Right lobe of liver (tissue), 6 donors: ENCODE results near the gene TNRC6C. TPM values are rescaled to one million over a fixed set of nuclear protein-coding genes. Genes with fewer than 3 reads are reported as not detected.

Experiments used
- ATAC-seq, 4 donors: fragments of 200-7000 bp; cut with Tn5 transposase; one replicate each; pipeline ENCODE4 v1.9.1; 2020; ENCODE audit warnings: mild to moderate bottlenecking in 4 of 4, moderate library complexity in 4 of 4
- DNase-seq, 3 donors: peaks; one replicate each; pipeline ENCODE4 v3.0.0-alpha.2; 2020
- H3K27ac ChIP-seq, 3 donors: fragments of 200-600 bp; one replicate each; pipeline ENCODE4 v1.8.0; 2022
- H3K27me3 ChIP-seq, 2 donors: fragments of 200-600 bp; one replicate each; pipeline ENCODE4 v1.8.0; 2022
- H3K36me3 ChIP-seq, 4 donors: fragments of 200-600 bp; sonication (generic) in 1 of 4; one replicate each; pipeline versions ENCODE4 v1.5.1 to v1.8.0; 2017 to 2022; ENCODE audit warnings: control low read depth in 1 of 4
- H3K4me1 ChIP-seq, 4 donors: fragments of 200-600 bp; sonication (generic) in 1 of 4; one replicate each; pipeline versions ENCODE4 v1.5.1 to v1.8.0; 2017 to 2022; ENCODE audit warnings: control low read depth in 1 of 4
- H3K4me3 ChIP-seq, 3 donors: fragments of 200-600 bp; one replicate each; pipeline ENCODE4 v1.8.0; 2022
- H3K9me3 ChIP-seq, 4 donors: fragments of 200-600 bp; sonication (generic) in 1 of 4; one replicate each; pipeline versions ENCODE4 v1.5.1 to v1.8.0; 2017 to 2022; ENCODE audit warnings: control low read depth in 1 of 4
- POLR2A ChIP-seq: fragments of 450-650 bp; IDR thresholded peaks from one replicate; pipeline ENCODE4 v1.6.1; 2017; ENCODE audit warnings: antibody characterized with exemption, mild to moderate bottlenecking
- WGBS: methylation state at CpG from one replicate; pipeline ENCODE4 v1.1.6; 2018; ENCODE audit warnings: low coverage, low lambda C conversion rate; ENCODE audit not compliant: insufficient coverage; ENCODE audit errors: missing lambda C conversion rate; 5-methylcytosine and 5-hydroxymethylcytosine counted together
- intact Hi-C, 2 donors: fragments of 100-400 bp; cut with DNase I; formaldehyde crosslinking; loops; one replicate each; pipeline versions ENCODE4 v1.11.2 to v1.14.1; 2022
- total RNA-seq, 6 experiments: library from RNA; depleted of rRNA in 2 of 6; stranded (reverse); fragments of >200 nt in 2 of 6; fragmentation: NEBNext Ultra II Directional in 3 of 6; extraction: Animal tissue kit (Norgen Biotek cat#: 25700) in 3 of 6; gene quantifications; one replicate each; pipeline versions ENCODE4 v1.1.0 to v1.2.4, GENCODE V29; 2016 to 2023
- TF ChIP-seq, protein P1 (sequence below), 4 donors: fragments of 200-600 bp in 3 of 4; fragments of 450-650 bp in 1 of 4; IDR thresholded peaks; one replicate each; pipeline versions ENCODE4 v1.5.1 to v1.8.0; 2016 to 2022; ENCODE audit warnings: antibody characterized with exemption in 4 of 4, mild to moderate bottlenecking in 2 of 4
- donor health status: DM: no; HTN: yes; CAD: no.
- donor health status: DM: no; HTN: no; CAD: no.
- donor health status: DM: no; HTN: no; CAD: no.
- donor health status: DM: no; HTN: yes; CAD: no.
- donor health status: DM: no; HTN: yes; CAD: no.

The TNRC6C gene
- total RNA-seq, 6 experiments from 2014 or later, result 1.9 to 10.6 (median 7.7) TPM

DNA sequence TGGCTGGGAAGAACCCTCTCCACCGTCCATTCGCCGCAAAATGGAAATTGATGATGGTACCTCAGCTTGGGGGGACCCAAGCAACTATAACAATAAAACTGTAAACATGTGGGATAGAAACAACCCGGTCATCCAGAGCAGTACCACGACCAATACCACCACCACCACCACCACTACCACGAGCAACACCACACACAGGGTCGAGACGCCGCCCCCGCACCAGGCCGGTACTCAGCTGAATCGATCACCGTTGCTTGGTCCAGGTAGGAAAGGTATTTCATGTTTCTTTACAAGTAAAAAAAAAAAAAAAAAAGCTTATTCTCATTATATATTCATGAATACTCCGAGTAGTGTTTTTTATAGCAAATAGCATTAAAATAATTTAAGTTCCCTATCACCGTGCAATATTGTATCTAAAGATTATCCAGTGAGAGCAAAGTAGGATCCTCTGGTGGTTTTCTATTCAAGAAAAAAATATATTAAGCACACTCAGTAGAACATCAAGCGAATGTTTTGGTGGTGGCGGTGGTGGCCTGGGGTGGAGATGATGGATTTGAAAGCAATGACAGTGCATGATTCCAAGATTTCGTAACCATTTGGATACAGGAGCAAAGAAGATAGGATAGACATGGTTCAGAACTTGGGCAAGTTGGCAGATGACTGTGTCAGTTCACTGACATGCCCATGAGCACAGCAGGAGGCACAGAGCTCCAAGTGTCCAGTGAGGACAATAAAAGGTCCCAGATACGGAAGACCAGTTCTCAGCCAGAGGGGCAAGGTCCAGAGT is 92.9 kb downstream of the TNRC6C start:
- TF ChIP-seq, protein P1, sequence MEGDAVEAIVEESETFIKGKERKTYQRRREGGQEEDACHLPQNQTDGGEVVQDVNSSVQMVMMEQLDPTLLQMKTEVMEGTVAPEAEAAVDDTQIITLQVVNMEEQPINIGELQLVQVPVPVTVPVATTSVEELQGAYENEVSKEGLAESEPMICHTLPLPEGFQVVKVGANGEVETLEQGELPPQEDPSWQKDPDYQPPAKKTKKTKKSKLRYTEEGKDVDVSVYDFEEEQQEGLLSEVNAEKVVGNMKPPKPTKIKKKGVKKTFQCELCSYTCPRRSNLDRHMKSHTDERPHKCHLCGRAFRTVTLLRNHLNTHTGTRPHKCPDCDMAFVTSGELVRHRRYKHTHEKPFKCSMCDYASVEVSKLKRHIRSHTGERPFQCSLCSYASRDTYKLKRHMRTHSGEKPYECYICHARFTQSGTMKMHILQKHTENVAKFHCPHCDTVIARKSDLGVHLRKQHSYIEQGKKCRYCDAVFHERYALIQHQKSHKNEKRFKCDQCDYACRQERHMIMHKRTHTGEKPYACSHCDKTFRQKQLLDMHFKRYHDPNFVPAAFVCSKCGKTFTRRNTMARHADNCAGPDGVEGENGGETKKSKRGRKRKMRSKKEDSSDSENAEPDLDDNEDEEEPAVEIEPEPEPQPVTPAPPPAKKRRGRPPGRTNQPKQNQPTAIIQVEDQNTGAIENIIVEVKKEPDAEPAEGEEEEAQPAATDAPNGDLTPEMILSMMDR (IDR thresholded peaks at IDR 0.05), result no peak
- no peak for TF ChIP-seq POLR2A
- Histone ChIP-seq H3K9me3 (no peaks in the 10 kb centered on the region), H3K27me3 (no peaks in the 10 kb centered on the region), H3K27ac (no peak overlapping the region), H3K4me3 (no peak overlapping the region), H3K4me1 (no peaks in the 10 kb centered on the region), H3K36me3 (peaks cover 0 to 17% (median 10%) of the 10 kb centered on the region in 4 donors)
- intact Hi-C loops, result no loop called here
- no peak for ATAC-seq
- 83% methylated on average over 9 of the region's 19 CpGs for WGBS
- DNase-seq, result no peak

DNA sequence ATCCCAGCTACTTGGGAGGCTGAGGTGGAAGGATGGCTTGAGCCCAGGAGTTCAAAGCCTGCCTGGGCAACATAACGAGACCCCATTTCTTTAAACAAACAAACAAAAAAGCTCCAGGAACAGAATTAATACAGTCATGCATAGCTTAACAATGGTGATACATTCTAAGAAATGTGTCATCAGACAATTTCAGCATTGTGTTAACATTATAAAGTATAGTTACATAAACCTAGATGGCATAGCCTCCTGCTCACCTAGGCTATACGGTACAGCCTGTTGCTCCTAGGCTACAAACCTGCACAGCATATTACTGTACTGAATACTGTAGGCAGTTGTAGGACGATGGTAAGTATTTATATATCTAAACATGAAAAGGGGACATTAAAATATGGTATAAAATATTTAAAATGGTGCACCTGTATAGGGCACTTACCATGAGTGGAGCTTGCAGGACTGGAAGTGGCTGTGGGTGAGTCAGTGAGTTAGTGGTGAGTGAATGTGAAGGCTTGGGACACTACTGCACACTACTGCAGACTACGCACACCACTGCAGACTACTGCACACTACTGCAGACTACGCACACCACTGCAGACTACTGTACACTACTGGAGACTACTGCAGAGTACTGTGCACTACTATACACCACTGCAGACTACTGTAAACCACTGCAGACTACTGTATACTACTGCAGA is 95.4 kb downstream of the TNRC6C start:
- WGBS, result 70% methylated on average over 3 of the region's 5 CpGs
- DNase-seq (no peak), ATAC-seq (no peak)
- H3K9me3 ChIP-seq, result no peaks in the 10 kb centered on the region
- no peak overlapping the region for H3K27ac ChIP-seq
- H3K4me1 ChIP-seq, result no peaks in the 10 kb centered on the region
- no peak overlapping the region for H3K4me3 ChIP-seq
- peaks cover 0 to 15% (median 8%) of the 10 kb centered on the region in 4 donors for H3K36me3 ChIP-seq
- TF ChIP-seq, protein P1 (IDR thresholded peaks at IDR 0.05), result no peak
- no peak for TF ChIP-seq POLR2A
- no peaks in the 10 kb centered on the region for H3K27me3 ChIP-seq
- intact Hi-C loops, result no loop called here

DNA sequence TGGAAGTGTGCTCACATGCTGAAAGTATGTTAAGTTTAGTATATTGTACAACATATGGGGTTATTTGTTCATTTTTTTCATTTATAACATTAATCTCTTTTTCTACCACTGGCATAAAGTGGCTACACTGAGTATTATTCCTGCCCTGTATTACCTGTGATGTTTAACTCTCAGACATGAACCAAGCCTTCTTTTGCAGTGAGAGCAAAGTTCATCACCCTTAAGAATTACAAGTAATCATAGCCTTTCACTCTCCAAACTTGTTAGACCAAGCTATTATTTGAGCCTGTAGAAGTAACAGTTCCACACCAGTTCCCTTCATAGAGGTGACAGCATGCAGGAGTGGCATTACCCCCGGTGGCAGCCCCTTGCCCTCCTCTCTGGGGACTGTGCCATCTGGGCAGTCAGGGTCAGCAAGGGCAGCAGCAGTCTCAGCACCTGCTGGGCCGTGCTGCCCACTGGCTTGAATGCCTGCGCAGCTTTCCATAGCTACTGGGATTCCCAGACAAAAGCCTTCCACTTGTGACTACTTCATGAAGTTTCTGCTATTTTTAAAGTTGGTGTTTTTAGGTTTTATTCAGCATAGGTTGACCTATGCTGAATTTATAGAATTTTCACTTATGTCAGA is 98.7 kb downstream of the TNRC6C start:
- Histone ChIP-seq H3K27me3 (no peaks in the 10 kb centered on the region), H3K36me3 (no peaks in the 10 kb centered on the region), H3K4me1 (no peaks in the 10 kb centered on the region), H3K9me3 (no peaks in the 10 kb centered on the region), H3K27ac (no peak overlapping the region), H3K4me3 (no peak overlapping the region)
- intact Hi-C loops, result no loop called here
- no CpG with 5 or more reads among the region's 3 CpGs for WGBS
- TF ChIP-seq, protein P1 (IDR thresholded peaks at IDR 0.05), result no peak
- no peak for TF ChIP-seq POLR2A
- no peak for DNase-seq
- no peak for ATAC-seq

DNA sequence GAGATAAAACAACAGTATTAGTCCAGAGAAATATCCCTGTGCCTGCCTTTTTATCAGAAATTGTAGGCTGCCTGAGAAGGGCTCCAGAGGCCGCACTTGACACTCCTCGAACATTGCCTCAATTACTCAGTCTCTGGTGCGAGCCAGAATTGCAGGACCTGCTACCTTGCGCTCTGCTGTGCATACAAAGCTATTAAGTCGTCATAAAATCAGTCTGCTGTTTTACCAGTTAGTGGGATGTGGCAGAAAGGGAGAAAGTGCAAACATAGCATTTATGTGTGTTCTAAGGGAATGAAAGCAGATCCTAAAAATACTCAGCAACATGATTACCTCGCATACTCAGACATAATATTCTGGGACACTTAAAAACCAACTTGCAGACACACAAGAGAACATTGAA is 99.5 kb downstream of the TNRC6C start:
- no peaks in the 10 kb centered on the region for H3K36me3 ChIP-seq
- TF ChIP-seq, protein P1 (IDR thresholded peaks at IDR 0.05), result no peak
- no peak for TF ChIP-seq POLR2A
- no peaks in the 10 kb centered on the region for H3K9me3 ChIP-seq
- DNase-seq (no peak), ATAC-seq (no peak)
- no peaks in the 10 kb centered on the region for H3K4me1 ChIP-seq
- no peak overlapping the region for H3K27ac ChIP-seq
- no peaks in the 10 kb centered on the region for H3K27me3 ChIP-seq
- intact Hi-C loops, result no loop called here
- WGBS, result 92% methylated on average over 6 of the region's 6 CpGs
- H3K4me3 ChIP-seq, result no peak overlapping the region
